DMS153 treated with DMSO at 0.1 percent for 48 hours (cell line): ENCODE data around the gene RASD2.

Experiments
- DNase-seq: peaks from one replicate; lab custom pipeline; 2025; ENCODE audit not compliant: unreplicated experiment; lab: John Stamatoyannopoulos, UW

Gene RASD2

GRCh38 chr22:35558031-35558430 is 17.4 kb downstream of the RASD2 start:
- no peak for DNase-seq

GRCh38 chr22:35558719-35559118 is 18.1 kb downstream of the RASD2 start:
- DNase-seq: no peak

- DNase-seq: no peak
These were observed 18.8 kb downstream of the RASD2 start for GRCh38 chr22:35559354-35560005.

- DNase-seq: no peak
These were observed 19.7 kb downstream of the RASD2 start for GRCh38 chr22:35560366-35560765.

- DNase-seq: no peak
These were observed 20.2 kb downstream of the RASD2 start for GRCh38 chr22:35560824-35561223.

- DNase-seq: no peak
These were observed 21.3 kb downstream of the RASD2 start for GRCh38 chr22:35561796-35562526.

GRCh38 chr22:35563211-35563610 is 22.6 kb downstream of the RASD2 start:
- no peak for DNase-seq

- no peak for DNase-seq
These were observed 24.6 kb downstream of the RASD2 start for GRCh38 chr22:35564975-35565867.

- no peak for DNase-seq
These were observed 26.9 kb downstream of the RASD2 start for GRCh38 chr22:35567351-35568141.

GRCh38 chr22:35568751-35569739 is 28.4 kb downstream of the RASD2 start:
- peak; percentile 19 for DNase-seq

- DNase-seq: no peak
These were observed 29.3 kb downstream of the RASD2 start for GRCh38 chr22:35569916-35570315.

GRCh38 chr22:35570686-35571194 is 30.1 kb downstream of the RASD2 start:
- DNase-seq: no peak

GRCh38 chr22:35572556-35572955 is 31.9 kb downstream of the RASD2 start:
- no peak for DNase-seq

GRCh38 chr22:35575116-35575748 is 34.6 kb downstream of the RASD2 start:
- no peak for DNase-seq

- DNase-seq: no peak
These were observed 36.0 kb downstream of the RASD2 start for GRCh38 chr22:35576671-35577070.

- DNase-seq: no peak
These were observed 37.4 kb downstream of the RASD2 start for GRCh38 chr22:35577799-35578659.

- DNase-seq: peak; percentile 30
These were observed 38.4 kb downstream of the RASD2 start for GRCh38 chr22:35578836-35579575.
